Activated T-cell treated with anti-CD3 and anti-CD28 coated beads, Interleukin-2, amount 50 U/mL, for 72 hours (primary cell): ENCODE measurements around the gene PLA2G7. TPM values are rescaled to one million over a fixed set of nuclear protein-coding genes. Genes with fewer than 3 reads are reported as not detected.
A peak's percentile ranks its signal among the peaks of the same experiment; 100 is the strongest.

Experiments used
- ATAC-seq, 2 donors: fragments of 150-1000 bp; cut with Tn5 transposase; replicated peaks in 1 of 2; 2 replicates each; pipeline ENCODE4 v1.10.0; 2021; ENCODE audit warnings: moderate library complexity in 2 of 2, mild to moderate bottlenecking in 1 of 2
- DNase-seq, 2 donors: peaks; one replicate each; pipeline ENCODE4 v3.0.0; 2021 to 2022; ENCODE audit warnings: mixed read lengths in 1 of 2
- H3K27ac Mint-ChIP-seq: one replicate; pipeline ENCODE4 v1.8.0; 2022; ENCODE audit warnings: mild to moderate bottlenecking, moderate library complexity, mixed read lengths
- H3K27me3 Mint-ChIP-seq: one replicate; pipeline ENCODE4 v1.8.0; 2022; ENCODE audit warnings: low read depth, mixed read lengths
- H3K36me3 Mint-ChIP-seq, 2 donors: one replicate each; pipeline ENCODE4 v1.8.0; 2022; ENCODE audit warnings: mixed read lengths in 2 of 2, mild to moderate bottlenecking in 1 of 2; ENCODE audit not compliant: insufficient read depth in 2 of 2
- H3K4me1 Mint-ChIP-seq: one replicate; pipeline ENCODE4 v1.8.0; 2022; ENCODE audit warnings: low read depth, mixed read lengths
- H3K4me3 Mint-ChIP-seq, 2 donors: one replicate each; pipeline ENCODE4 v1.8.0; 2022; ENCODE audit warnings: mild to moderate bottlenecking in 2 of 2, mixed read lengths in 2 of 2, moderate library complexity in 2 of 2
- H3K9me3 Mint-ChIP-seq, 2 donors: one replicate each; pipeline ENCODE4 v1.8.0; 2022; ENCODE audit warnings: mixed read lengths in 2 of 2
- total RNA-seq, 2 donors: library from RNA; stranded (reverse); gene quantifications; one replicate each; pipeline ENCODE4 v1.2.3, GENCODE V29; 2022

The PLA2G7 gene
- total RNA-seq, 2 donors from 2014 or later, result not detected

GRCh38 chr6:46741910-46742309 is 6.7 kb upstream of the PLA2G7 start:
- Mint-ChIP-seq H3K4me1 (no peaks in the 10 kb centered on the region), H3K36me3 (no peaks in the 10 kb centered on the region), H3K4me3 (no peak overlapping the region), H3K9me3 (peaks cover 0 to 1% of the 10 kb centered on the region in 2 donors), H3K27me3 (peaks cover 49% of the 10 kb centered on the region), H3K27ac (no peak overlapping the region)
- ATAC-seq, result no peak
- DNase-seq, result no peak

DNA sequence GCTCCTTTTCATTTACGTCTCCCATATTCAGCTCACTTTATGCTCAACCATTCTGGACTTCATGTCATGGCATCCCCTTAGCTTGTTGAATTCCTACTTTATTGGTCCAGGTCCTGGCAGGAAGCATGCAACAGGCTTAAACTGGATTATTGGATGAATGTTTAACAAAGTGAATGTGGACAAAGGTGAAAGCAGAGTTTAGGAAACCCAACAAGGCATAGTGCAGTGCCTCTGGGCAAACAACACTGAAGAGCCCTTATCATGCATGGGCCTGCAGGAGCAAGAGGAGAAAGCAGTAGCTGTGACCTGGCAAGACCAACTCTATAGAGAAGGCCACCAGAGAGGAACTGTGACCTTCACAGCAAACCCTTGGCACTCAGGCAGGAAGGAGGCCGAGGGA is 6.3 kb upstream of the PLA2G7 start:
- no peak for ATAC-seq
- no peaks in the 10 kb centered on the region for H3K36me3 Mint-ChIP-seq
- peaks cover 53% of the 10 kb centered on the region for H3K27me3 Mint-ChIP-seq

DNA sequence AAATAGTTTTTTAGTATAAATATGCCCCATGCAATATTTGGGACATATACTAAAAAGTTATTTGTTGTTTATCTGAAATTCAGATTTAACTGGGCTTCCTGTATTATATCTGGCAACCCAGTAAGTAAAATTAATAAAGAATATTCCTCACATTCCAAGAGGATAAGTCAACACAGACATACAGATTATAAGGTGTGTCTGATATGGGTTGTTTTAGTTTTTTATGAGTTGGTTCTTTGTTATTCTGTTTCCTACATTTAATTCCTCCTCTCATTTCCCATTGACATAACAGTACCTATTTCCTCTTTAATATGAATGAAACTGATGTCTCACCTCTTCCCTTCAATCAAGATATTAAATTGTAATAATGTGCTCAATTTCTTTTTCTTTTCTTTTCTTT is 1.7 kb upstream of the PLA2G7 start:
- Mint-ChIP-seq H3K9me3 (no peaks in the 10 kb centered on the region), H3K36me3 (no peaks in the 10 kb centered on the region), H3K4me3 (no peak overlapping the region), H3K4me1 (no peaks in the 10 kb centered on the region), H3K27me3 (peaks cover 74% of the 10 kb centered on the region), H3K27ac (no peak overlapping the region)
- no peak for DNase-seq
- no peak for ATAC-seq

More for the DNA sequence above, 6.3 kb upstream of the PLA2G7 start:
- no peak overlapping the region for H3K27ac Mint-ChIP-seq
- H3K4me3 Mint-ChIP-seq, result no peak overlapping the region
- DNase-seq, result no peak
- H3K9me3 Mint-ChIP-seq, result peaks cover 0 to 1% of the 10 kb centered on the region in 2 donors
- no peaks in the 10 kb centered on the region for H3K4me1 Mint-ChIP-seq

DNA sequence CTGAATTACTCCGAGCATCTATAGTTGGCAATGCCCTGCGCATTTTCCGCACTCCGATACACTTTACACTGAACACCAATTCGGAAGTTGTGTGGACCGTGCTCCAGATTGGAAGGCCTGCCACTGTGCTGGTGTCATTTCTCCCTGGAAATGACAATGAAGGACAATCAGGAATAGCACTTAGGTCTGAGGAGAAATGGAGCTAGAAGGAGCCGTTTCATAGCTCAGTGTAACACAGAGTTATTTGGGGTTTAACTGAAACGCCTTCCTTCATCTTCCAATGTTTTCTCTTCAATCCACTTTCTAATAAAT is 501 bp upstream of the PLA2G7 start:
- no peak for DNase-seq
- no peak overlapping the region for H3K27ac Mint-ChIP-seq

DNA sequence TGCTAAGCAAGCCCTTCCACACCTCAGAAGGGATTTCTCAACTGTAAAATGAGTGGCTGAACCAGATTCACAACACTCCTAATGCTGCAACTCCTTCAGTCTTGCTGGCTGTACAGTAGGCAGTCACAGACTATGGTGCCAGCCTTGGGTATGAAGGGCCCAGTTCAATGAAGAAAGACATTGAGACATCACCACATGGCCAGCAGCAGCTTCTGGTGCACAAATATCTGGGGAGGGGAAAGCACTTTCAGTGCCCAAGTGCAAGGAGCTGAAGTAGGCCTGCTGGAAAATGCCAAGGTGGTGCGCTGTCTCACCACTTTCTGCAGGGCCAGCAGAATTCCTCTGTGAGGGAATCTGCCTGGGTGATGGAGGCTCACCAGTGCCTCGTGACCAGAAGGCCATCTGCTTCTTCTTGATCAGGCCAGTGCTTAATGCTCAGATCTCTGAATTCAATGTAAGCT is 1.8 kb downstream of the PLA2G7 start:
- no peak for DNase-seq
- Mint-ChIP-seq H3K27me3 (peaks cover 88% of the 10 kb centered on the region), H3K9me3 (no peaks in the 10 kb centered on the region), H3K4me1 (no peaks in the 10 kb centered on the region), H3K4me3 (no peak overlapping the region), H3K27ac (no peak overlapping the region), H3K36me3 (no peaks in the 10 kb centered on the region)
- ATAC-seq, result no peak

More for the DNA sequence above, 501 bp upstream of the PLA2G7 start:
- Mint-ChIP-seq H3K9me3 (no peaks in the 10 kb centered on the region), H3K4me1 (no peaks in the 10 kb centered on the region), H3K36me3 (no peaks in the 10 kb centered on the region), H3K27me3 (peaks cover 78% of the 10 kb centered on the region), H3K4me3 (peak overlapping the region in 1 of 2 donors; percentile 41)
- ATAC-seq, result no peak

DNA sequence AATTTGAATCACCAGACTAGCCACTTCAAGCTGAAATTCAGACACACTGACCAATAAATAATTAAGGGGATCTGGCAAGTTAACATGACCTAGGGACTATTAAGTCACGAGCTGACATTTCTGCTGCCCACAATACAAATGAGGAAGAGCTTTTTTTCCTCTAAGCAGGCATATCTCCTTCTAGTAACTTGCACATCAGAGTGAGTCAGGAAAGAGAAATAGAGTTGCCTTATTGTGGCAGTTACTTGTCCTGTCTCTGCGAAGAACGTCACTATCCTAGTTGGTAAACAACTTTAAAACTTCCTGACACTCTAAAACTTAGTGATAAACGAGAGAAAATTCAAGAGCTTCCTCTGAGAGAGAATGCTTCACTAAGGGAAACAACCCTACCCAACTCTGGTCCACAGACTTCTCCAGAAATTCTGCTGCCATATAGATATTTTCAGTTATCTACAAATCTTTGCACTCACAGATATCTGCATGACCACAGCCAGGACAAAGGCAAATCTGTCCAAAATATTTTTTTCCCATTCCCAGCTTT is 4.2 kb downstream of the PLA2G7 start:
- H3K27me3 Mint-ChIP-seq, result peaks cover 83% of the 10 kb centered on the region
- ATAC-seq (no peak), DNase-seq (no peak)
- no peak overlapping the region for H3K27ac Mint-ChIP-seq
- H3K4me1 Mint-ChIP-seq, result no peaks in the 10 kb centered on the region
- no peak overlapping the region for H3K4me3 Mint-ChIP-seq
- no peaks in the 10 kb centered on the region for H3K9me3 Mint-ChIP-seq
- no peaks in the 10 kb centered on the region for H3K36me3 Mint-ChIP-seq

DNA sequence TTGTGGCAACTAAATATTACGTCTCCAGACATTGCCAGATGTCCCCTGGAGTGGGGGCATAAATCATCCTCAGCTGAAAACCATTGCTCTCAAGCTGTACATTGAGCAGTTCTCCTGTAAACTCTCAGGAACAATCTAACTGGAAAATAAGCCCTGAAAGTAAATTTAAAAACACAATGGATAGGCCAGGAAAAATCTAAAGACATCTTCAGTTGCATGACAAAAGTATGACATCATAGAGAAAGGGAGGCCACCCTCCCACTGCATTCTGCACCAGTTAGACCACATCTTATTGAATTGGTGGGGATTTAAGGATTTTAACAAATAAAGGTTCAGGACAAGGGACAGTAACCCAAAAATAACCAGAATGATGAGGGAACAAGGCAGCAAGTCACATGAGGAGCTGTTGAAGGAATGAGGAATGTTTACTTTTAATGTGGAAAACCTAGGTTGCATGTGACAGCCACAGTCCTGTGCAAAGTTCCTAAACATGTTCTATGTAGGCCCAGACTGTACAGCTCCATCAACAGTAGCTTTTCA is 5.3 kb downstream of the PLA2G7 start:
- Mint-ChIP-seq H3K27ac (no peak overlapping the region), H3K4me3 (no peak overlapping the region), H3K4me1 (no peaks in the 10 kb centered on the region), H3K27me3 (peaks cover 80% of the 10 kb centered on the region), H3K36me3 (no peaks in the 10 kb centered on the region), H3K9me3 (no peaks in the 10 kb centered on the region)
- DNase-seq, result no peak
- no peak for ATAC-seq

DNA sequence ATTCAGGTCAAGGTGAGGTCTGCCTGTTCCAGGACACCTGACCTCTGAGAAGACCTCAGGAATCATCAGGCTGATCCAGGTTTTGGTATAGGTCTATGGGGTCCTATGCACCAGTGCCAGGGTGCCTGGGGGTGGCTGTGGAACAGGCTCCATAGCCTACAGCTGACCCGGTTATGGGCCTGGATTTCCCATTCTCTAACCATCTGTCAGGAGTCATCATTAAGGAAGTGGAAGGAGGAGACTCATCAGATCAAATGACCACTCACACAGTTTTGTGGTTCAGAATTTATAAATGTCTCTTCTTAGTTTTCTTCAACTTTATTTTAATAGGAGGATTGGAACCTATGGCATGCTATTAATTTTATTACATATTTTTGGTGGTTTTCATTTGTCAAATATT is 14.8 kb downstream of the PLA2G7 start:
- no peaks in the 10 kb centered on the region for H3K9me3 Mint-ChIP-seq
- H3K4me3 Mint-ChIP-seq, result no peak overlapping the region
- DNase-seq (no peak), ATAC-seq (no peak)
- H3K4me1 Mint-ChIP-seq, result peaks cover 7% of the 10 kb centered on the region
- H3K27me3 Mint-ChIP-seq, result peaks cover 34% of the 10 kb centered on the region
- no peak overlapping the region for H3K27ac Mint-ChIP-seq
- no peaks in the 10 kb centered on the region for H3K36me3 Mint-ChIP-seq

DNA sequence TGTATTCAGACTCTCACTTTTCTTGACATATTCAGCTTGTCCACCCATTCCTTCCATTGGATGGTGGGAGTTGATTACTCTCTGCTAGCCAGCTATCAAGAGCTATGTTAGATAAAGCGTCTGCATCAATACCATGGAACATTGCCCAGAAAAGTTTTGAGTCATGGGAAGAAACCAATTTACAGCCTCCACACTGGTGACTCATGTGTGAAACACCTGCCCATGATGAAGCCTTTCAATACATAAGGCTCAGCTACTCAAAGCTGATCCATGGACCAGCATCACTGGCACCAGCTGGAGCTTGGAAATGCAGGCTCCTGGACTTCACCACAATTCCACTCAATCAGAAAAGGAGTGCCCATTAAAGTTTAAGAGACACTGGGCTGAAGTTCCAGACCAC is 16.1 kb downstream of the PLA2G7 start:
- peaks cover 7% of the 10 kb centered on the region for H3K4me1 Mint-ChIP-seq
- no peaks in the 10 kb centered on the region for H3K9me3 Mint-ChIP-seq
- no peak overlapping the region for H3K27ac Mint-ChIP-seq
- H3K27me3 Mint-ChIP-seq, result peaks cover 33% of the 10 kb centered on the region
- DNase-seq (peak in 1 of 2 donors; percentile 4), ATAC-seq (peak; percentile 62 to 85)
- no peaks in the 10 kb centered on the region for H3K36me3 Mint-ChIP-seq
- no peak overlapping the region for H3K4me3 Mint-ChIP-seq

- DNase-seq (no peak), ATAC-seq (no peak)
- Mint-ChIP-seq H3K36me3 (no peaks in the 10 kb centered on the region), H3K4me1 (peaks cover 7% of the 10 kb centered on the region), H3K9me3 (no peaks in the 10 kb centered on the region), H3K4me3 (no peak overlapping the region), H3K27me3 (peaks cover 35% of the 10 kb centered on the region), H3K27ac (no peak overlapping the region)
These were observed 20.0 kb downstream of the PLA2G7 start for GRCh38 chr6:46715141-46715540.

- DNase-seq (no peak), ATAC-seq (no peak)
- no peaks in the 10 kb centered on the region for H3K4me1 Mint-ChIP-seq
- peaks cover 36% of the 10 kb centered on the region for H3K27me3 Mint-ChIP-seq
- no peak overlapping the region for H3K4me3 Mint-ChIP-seq
- H3K9me3 Mint-ChIP-seq, result no peaks in the 10 kb centered on the region
- no peak overlapping the region for H3K27ac Mint-ChIP-seq
- no peaks in the 10 kb centered on the region for H3K36me3 Mint-ChIP-seq
These were observed 23.7 kb downstream of the PLA2G7 start for GRCh38 chr6:46711491-46711890.

DNA sequence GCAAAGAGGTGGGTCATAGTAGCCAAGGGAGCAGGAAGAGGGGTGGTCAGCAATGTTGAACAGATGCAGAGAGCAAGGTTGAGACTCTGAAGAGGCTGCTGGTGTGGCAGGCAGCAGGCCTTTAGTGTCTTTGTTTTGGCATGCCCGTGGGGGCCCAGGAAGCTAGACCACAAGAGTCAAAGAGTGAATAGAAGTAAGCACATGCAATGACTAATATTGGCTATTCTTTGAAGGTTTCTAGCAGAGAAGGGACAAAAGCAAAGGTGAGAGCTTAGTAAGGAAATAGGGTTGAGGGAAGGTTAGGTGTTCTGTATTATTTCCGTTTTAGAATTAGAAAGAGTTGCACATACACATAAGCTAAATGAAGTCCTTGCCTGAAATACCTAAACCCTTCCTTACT is 28.7 kb downstream of the PLA2G7 start:
- peaks cover 41% of the 10 kb centered on the region for H3K27me3 Mint-ChIP-seq
- no peaks in the 10 kb centered on the region for H3K9me3 Mint-ChIP-seq
- no peak overlapping the region for H3K27ac Mint-ChIP-seq
- no peak overlapping the region for H3K4me3 Mint-ChIP-seq
- H3K36me3 Mint-ChIP-seq, result no peaks in the 10 kb centered on the region
- H3K4me1 Mint-ChIP-seq, result no peaks in the 10 kb centered on the region
- DNase-seq (peak in 1 of 2 donors; percentile 5), ATAC-seq (peak; percentile 34 to 60)

GRCh38 chr6:46704562-46704961 is 30.6 kb downstream of the PLA2G7 start:
- ATAC-seq, result no peak
- H3K9me3 Mint-ChIP-seq, result no peaks in the 10 kb centered on the region
- H3K27me3 Mint-ChIP-seq, result peaks cover 32% of the 10 kb centered on the region
- no peak for DNase-seq
- no peaks in the 10 kb centered on the region for H3K36me3 Mint-ChIP-seq
- H3K27ac Mint-ChIP-seq, result no peak overlapping the region
- no peak overlapping the region for H3K4me3 Mint-ChIP-seq
- H3K4me1 Mint-ChIP-seq, result peaks cover 3% of the 10 kb centered on the region

- no peaks in the 10 kb centered on the region for H3K9me3 Mint-ChIP-seq
- H3K27ac Mint-ChIP-seq, result no peak overlapping the region
- H3K36me3 Mint-ChIP-seq, result no peaks in the 10 kb centered on the region
- peaks cover 12% of the 10 kb centered on the region for H3K4me1 Mint-ChIP-seq
- peaks cover 15% of the 10 kb centered on the region for H3K27me3 Mint-ChIP-seq
- no peak for DNase-seq
- no peak for ATAC-seq
- H3K4me3 Mint-ChIP-seq, result no peak overlapping the region
These were observed 35.2 kb downstream of the PLA2G7 start for GRCh38 chr6:46699970-46700369.
